ENCODE data around the gene FGF4.

Gene FGF4

GRCh38 chr11:69752890-69753289 is 22.3 kb downstream of the FGF4 start:
- no peak for TF ChIP-seq CTCF (conservative IDR thresholded peaks at IDR 0.05; ENCODE audit: low read depth, low read length)
- H3K4me3 ChIP-seq (ENCODE audit: low read depth, low read length), result no peak overlapping the region
- DNase-seq (ENCODE audit: low read depth), result no peak

- no peak for TF ChIP-seq CTCF (conservative IDR thresholded peaks at IDR 0.05; ENCODE audit: low read depth, low read length)
- H3K4me3 ChIP-seq (ENCODE audit: low read depth, low read length), result no peak overlapping the region
- DNase-seq (ENCODE audit: low read depth), result no peak
These were observed 24.1 kb downstream of the FGF4 start for GRCh38 chr11:69750875-69751597.

- H3K4me3 ChIP-seq (ENCODE audit: low read depth, low read length), result no peak overlapping the region
- no peak for DNase-seq (ENCODE audit: low read depth)
- no peak for TF ChIP-seq CTCF (conservative IDR thresholded peaks at IDR 0.05; ENCODE audit: low read depth, low read length)
These were observed 24.9 kb downstream of the FGF4 start for GRCh38 chr11:69750108-69750850.

GRCh38 chr11:69748637-69749036 is 26.5 kb downstream of the FGF4 start:
- no peak for DNase-seq (ENCODE audit: low read depth)
- TF ChIP-seq CTCF (conservative IDR thresholded peaks at IDR 0.05; ENCODE audit: low read depth, low read length), result no peak
- no peak overlapping the region for H3K4me3 ChIP-seq (ENCODE audit: low read depth, low read length)

GRCh38 chr11:69746752-69747742 is 28.1 kb downstream of the FGF4 start:
- no peak for DNase-seq (ENCODE audit: low read depth)
- no peak for TF ChIP-seq CTCF (conservative IDR thresholded peaks at IDR 0.05; ENCODE audit: low read depth, low read length)
- no peak overlapping the region for H3K4me3 ChIP-seq (ENCODE audit: low read depth, low read length)

- DNase-seq (ENCODE audit: low read depth), result no peak
- H3K4me3 ChIP-seq (ENCODE audit: low read depth, low read length), result no peak overlapping the region
- TF ChIP-seq CTCF (conservative IDR thresholded peaks at IDR 0.05; ENCODE audit: low read depth, low read length), result no peak
These were observed 29.0 kb downstream of the FGF4 start for GRCh38 chr11:69746140-69746539.

Data from choroid plexus epithelial cell (primary cell).